AG09309 (cell line): ENCODE results near the gene HNRNPA2B1.

ENCODE experiments used
- DNase-seq: peaks from one replicate; pipeline ENCODE4 v3.0.0-alpha.2; 2010; ENCODE audit warnings: low read depth
- H3K4me3 ChIP-seq: 2 replicates; pipeline ENCODE4 v1.5.1; 2011; ENCODE audit warnings: mild to moderate bottlenecking, low read depth, low read length, moderate library complexity; ENCODE audit not compliant: control insufficient read depth
- TF ChIP-seq, protein P1 (sequence below): IDR thresholded peaks from 2 replicates; pipeline ENCODE4 v1.5.1; 2011; ENCODE audit warnings: mild to moderate bottlenecking, low read depth, low read length, inconsistent platforms; ENCODE audit not compliant: insufficient read depth, control insufficient read depth; ENCODE audit errors: missing control alignments

HNRNPA2B1 gene

DNA sequence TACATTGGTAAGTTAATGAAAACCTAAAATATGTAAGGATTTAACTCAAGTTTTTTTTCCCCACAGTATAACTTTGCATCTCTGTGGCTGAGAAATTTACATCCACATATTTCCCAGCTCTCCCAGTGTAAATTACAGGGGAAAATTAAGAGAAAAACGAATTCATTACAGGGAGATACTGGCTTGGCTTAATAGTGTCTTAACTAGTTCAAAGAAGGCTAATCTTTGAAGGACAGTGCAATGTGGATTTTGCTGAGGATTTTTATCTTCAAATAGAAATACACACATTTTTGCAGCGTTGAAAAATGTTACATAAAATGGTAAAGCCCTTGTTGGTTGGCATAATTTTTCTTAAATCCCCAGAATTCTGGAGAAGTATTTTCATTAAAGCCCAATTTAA lies 2.5 kb upstream of the HNRNPA2B1 start:
- TF ChIP-seq, protein P1, sequence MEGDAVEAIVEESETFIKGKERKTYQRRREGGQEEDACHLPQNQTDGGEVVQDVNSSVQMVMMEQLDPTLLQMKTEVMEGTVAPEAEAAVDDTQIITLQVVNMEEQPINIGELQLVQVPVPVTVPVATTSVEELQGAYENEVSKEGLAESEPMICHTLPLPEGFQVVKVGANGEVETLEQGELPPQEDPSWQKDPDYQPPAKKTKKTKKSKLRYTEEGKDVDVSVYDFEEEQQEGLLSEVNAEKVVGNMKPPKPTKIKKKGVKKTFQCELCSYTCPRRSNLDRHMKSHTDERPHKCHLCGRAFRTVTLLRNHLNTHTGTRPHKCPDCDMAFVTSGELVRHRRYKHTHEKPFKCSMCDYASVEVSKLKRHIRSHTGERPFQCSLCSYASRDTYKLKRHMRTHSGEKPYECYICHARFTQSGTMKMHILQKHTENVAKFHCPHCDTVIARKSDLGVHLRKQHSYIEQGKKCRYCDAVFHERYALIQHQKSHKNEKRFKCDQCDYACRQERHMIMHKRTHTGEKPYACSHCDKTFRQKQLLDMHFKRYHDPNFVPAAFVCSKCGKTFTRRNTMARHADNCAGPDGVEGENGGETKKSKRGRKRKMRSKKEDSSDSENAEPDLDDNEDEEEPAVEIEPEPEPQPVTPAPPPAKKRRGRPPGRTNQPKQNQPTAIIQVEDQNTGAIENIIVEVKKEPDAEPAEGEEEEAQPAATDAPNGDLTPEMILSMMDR, result no peak
- no peak for DNase-seq
- peak overlapping the region; percentile 92 for H3K4me3 ChIP-seq

DNA sequence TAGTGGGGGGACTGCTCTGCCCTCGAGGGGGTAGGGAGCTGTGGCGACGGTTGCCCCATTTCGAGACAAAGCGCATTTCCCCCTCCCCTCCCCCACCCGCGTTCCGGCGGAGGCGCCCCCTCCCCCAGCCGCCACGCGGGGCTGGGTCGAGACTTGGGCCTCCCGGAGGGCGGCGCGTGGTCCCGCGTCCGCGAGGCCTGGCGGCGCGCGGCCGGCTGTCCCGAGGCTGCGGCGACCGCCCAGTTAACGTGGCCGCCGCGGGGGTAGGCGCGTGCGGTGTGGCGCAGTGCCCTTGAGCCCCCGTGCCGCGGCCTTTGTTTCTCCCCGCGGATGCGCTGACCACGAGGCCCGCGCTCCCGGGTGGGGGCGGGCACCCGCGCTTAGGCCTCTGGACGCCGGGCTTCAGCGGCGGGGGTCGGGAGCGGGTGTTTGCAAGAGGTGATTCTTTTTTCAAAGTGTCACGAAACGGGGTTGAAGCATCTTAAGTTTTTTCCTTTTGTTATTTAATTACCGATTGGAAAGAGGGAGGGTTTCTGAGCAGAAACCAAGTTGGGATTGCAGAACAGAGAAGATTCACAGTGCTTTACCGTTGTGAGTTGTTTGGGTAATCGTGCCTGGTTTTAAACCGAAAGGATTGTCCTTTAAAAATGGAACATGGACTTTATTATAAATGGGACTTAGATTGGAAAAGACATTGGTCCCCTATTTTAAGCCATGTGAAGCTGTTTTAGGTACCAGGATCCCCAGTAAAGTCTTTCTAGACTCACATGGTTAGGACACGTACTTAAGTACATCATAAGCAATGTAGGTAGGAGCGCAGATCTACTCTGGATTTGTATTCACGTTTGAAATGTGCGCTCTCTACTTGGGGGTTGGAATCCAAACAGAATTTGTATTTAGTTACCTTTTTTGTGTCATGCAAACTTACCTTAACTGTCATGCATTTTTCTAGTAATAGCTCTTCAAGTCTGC lies 1.8 kb upstream of the HNRNPA2B1 start:
- TF ChIP-seq, protein P1, result no peak
- no peak for DNase-seq
- peak overlapping the region; percentile 92 for H3K4me3 ChIP-seq

DNA sequence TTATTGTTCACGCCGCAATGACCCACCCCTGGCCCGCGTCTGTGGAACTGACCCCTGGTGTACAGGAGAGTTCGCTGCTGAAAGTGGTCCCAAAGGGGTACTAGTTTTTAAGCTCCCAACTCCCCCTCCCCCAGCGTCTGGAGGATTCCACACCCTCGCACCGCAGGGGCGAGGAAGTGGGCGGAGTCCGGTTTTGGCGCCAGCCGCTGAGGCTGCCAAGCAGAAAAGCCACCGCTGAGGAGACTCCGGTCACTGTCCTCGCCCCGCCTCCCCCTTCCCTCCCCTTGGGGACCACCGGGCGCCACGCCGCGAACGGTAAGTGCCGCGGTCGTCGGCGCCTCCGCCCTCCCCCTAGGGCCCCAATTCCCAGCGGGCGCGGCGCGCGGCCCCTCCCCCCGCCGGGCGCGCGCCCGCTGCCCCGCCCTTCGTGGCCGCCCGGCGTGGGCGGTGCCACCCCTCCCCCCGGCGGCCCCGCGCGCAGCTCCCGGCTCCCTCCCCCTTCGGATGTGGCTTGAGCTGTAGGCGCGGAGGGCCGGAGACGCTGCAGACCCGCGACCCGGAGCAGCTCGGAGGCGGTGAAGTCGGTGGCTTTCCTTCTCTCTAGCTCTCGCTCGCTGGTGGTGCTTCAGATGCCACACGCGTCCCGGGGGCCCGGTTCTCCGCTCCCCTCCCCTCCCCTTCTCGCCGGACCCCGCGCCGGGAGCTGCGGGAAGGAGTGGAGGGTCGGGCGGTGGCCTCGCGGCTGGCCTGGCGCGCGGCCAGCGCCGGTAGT lies 887 bp upstream of the HNRNPA2B1 start, which contains the start of gene CBX3:
CBX3 (plus strand) TSS at position 499 of the 772 bp plus-strand sequence. CDS start 1,254 bp downstream, outside the sequence.
- DNase-seq, result no peak
- TF ChIP-seq, protein P1, result no peak
- peak within 1 kb of the TSS; percentile 92 for H3K4me3 ChIP-seq

DNA sequence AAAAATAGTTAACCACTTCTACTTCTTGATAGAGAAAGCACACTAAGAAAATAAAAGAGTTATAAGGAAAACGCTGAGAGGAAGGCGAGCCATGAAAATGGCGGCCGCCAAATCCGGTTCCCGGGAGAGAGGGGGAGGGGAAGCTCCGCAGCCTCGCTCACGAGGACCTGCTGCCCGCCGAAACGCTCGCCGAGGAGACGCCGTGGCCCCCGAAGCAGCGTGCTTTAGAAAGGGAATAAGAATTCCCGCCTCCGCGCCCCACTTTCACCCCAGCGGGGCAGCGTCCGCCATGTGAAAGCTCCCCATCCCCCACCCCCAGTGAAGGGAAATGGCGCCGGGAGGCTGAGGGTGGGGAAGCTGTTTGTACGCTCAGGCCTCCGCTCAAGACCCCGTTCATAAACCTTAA lies 505 bp downstream of the HNRNPA2B1 start:
- DNase-seq, result no peak
- peak overlapping the region; percentile 92 for H3K4me3 ChIP-seq
- TF ChIP-seq, protein P1, result no peak

DNA sequence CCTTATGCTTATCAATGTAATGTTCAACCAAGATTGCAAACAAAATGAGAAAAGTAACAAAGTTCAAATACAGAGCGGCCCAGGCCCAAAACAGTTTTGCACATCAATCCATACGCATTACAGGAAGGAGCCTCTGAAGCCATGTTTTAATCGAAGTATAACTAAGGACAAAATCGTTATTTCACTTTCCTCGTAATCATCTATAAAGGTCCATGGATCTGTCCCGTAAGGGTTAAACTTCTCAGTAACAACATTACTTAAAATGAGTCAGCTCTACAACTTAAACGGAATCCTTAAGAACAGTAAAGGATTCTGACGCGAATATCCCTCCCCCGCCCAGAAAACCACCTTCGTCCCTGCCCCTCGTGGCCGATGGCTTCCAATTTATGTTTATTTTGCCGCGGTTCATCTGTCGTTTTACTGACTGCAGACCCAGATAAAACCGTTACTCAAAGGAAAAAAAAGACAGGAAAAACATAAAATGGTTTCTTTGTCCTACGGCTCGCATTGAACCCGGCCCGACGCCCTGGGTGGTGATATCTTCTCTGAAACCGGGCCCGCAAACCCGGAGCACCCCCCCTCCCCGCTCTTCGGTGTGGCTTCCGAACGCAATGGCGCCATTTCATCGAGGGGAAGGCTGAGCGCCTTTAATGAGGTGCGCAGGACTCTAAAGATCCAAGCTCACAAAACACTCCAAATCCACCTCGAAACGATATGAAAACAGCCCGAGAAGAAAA lies 1.1 kb downstream of the HNRNPA2B1 start:
- peak overlapping the region; percentile 92 for H3K4me3 ChIP-seq
- TF ChIP-seq, protein P1, result no peak
- no peak for DNase-seq

DNA sequence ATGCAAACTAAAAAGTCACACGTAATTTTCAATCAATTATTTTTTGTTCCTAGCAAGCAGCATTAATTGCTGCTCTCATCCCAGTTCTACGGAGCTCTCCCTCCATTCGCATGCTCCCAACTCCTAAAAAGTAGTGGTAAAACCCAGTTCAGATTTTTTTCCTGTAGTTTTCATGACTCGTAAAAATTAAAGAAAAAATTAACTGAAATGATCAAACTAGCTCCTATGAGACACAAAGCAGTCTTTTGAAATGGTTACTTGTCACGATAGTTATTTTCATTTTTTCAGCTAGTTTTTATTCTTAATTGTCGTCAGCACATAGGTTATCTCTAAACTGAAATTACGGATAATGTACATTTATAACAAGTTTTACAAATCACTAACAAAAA lies 1.8 kb downstream of the HNRNPA2B1 start:
- DNase-seq, result no peak
- TF ChIP-seq, protein P1, result no peak

More for the DNA sequence above, 1.8 kb downstream of the HNRNPA2B1 start:
- H3K4me3 ChIP-seq, result peak overlapping the region; percentile 92
